Memory B cell (primary cell): ENCODE measurements around the gene MED8.

ENCODE experiments used
- ATAC-seq: fragments of 150-1000 bp; cut with Tn5 transposase; 2 replicates; pipeline ENCODE4 v1.10.0; 2021; ENCODE audit warnings: low read depth, mild to moderate bottlenecking, moderate library complexity
- DNase-seq, 2 donors: peaks; one replicate each; pipeline ENCODE4 v3.0.0; 2022; ENCODE audit warnings: low spot score in 2 of 2
- H3K27ac Mint-ChIP-seq: one replicate; pipeline ENCODE4 v1.8.0; 2022; ENCODE audit warnings: mild to moderate bottlenecking, moderate library complexity, mixed read lengths
- H3K27me3 Mint-ChIP-seq: one replicate; pipeline ENCODE4 v1.8.0; 2022; ENCODE audit warnings: mixed read lengths
- H3K36me3 Mint-ChIP-seq: one replicate; pipeline ENCODE4 v1.8.0; 2022; ENCODE audit warnings: mild to moderate bottlenecking, mixed read lengths
- H3K4me1 Mint-ChIP-seq: one replicate; pipeline ENCODE4 v1.8.0; 2022; ENCODE audit warnings: mixed read lengths
- H3K4me3 Mint-ChIP-seq: one replicate; pipeline ENCODE4 v1.8.0; 2022; ENCODE audit warnings: mild to moderate bottlenecking, moderate library complexity, mixed read lengths
- H3K9me3 Mint-ChIP-seq: one replicate; pipeline ENCODE4 v1.8.0; 2022; ENCODE audit warnings: mixed read lengths

MED8 gene

DNA sequence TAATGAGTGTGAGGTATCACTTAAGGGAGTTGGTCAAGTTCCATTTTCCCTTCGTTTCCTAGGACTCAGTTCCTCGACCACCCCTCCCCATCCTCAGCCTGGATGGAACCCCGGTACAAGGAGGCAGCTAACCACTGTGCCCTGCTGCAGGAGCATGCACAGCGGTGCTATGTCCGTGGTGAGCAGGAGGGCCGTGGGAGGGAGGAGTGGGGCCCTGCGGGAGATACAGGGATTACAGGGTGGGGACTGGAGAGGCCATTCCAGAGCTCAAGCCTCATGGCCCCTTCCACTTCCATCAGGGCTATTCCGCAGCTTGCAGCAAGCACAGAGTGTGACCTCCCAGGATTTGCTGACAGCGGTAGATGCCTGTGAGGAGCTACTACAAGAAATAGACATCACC lies 38.3 kb upstream of the MED8 start:
- no peak overlapping the region for H3K27ac Mint-ChIP-seq
- no peaks in the 10 kb centered on the region for H3K27me3 Mint-ChIP-seq
- peaks cover 39% of the 10 kb centered on the region for H3K36me3 Mint-ChIP-seq
- H3K4me3 Mint-ChIP-seq = no peak overlapping the region
- no peak for DNase-seq
- ATAC-seq = no peak
- no peaks in the 10 kb centered on the region for H3K9me3 Mint-ChIP-seq
- H3K4me1 Mint-ChIP-seq = peaks cover 5% of the 10 kb centered on the region

- Mint-ChIP-seq H3K27ac (no peak overlapping the region), H3K4me1 (peaks cover 5% of the 10 kb centered on the region), H3K36me3 (peaks cover 42% of the 10 kb centered on the region), H3K27me3 (no peaks in the 10 kb centered on the region), H3K4me3 (no peak overlapping the region), H3K9me3 (no peaks in the 10 kb centered on the region)
- no peak for DNase-seq
- no peak for ATAC-seq
These were observed 37.9 kb upstream of the MED8 start for GRCh38 chr1:43427524-43427923.

GRCh38 chr1:43426221-43426620 lies 36.6 kb upstream of the MED8 start:
- H3K27ac Mint-ChIP-seq = no peak overlapping the region
- no peaks in the 10 kb centered on the region for H3K27me3 Mint-ChIP-seq
- peaks cover 5% of the 10 kb centered on the region for H3K4me1 Mint-ChIP-seq
- no peak overlapping the region for H3K4me3 Mint-ChIP-seq
- ATAC-seq = no peak
- no peaks in the 10 kb centered on the region for H3K9me3 Mint-ChIP-seq
- H3K36me3 Mint-ChIP-seq = peaks cover 39% of the 10 kb centered on the region
- no peak for DNase-seq

DNA sequence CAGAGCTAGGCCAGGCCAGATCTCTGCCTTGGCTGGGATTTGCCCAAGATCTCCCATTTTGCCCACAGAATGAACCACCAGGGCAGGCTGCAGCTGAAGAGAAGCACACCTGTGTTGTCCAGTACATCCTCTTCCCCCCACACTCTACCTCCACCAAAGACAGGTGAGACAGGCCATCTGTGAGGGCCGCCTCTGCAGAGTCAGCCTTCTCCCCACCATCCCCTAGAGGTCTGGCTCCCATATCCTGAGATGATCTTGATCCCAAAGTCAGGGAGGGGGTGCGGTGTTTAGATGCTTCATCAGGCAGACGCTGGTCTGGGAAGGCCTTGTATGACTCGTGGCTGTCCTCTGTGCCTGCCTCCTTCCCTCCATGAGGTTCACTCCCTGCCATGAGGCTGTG lies 35.4 kb upstream of the MED8 start:
- peaks cover 40% of the 10 kb centered on the region for H3K36me3 Mint-ChIP-seq
- ATAC-seq (no peak), DNase-seq (no peak)
- no peak overlapping the region for H3K4me3 Mint-ChIP-seq
- peaks cover 5% of the 10 kb centered on the region for H3K4me1 Mint-ChIP-seq
- H3K27me3 Mint-ChIP-seq = no peaks in the 10 kb centered on the region
- no peaks in the 10 kb centered on the region for H3K9me3 Mint-ChIP-seq
- no peak overlapping the region for H3K27ac Mint-ChIP-seq

- no peak overlapping the region for H3K4me3 Mint-ChIP-seq
- DNase-seq = no peak
- H3K4me1 Mint-ChIP-seq = peaks cover 5% of the 10 kb centered on the region
- H3K36me3 Mint-ChIP-seq = peaks cover 36% of the 10 kb centered on the region
- H3K27me3 Mint-ChIP-seq = no peaks in the 10 kb centered on the region
- peak overlapping the region; percentile 49 for H3K27ac Mint-ChIP-seq
- H3K9me3 Mint-ChIP-seq = no peaks in the 10 kb centered on the region
- ATAC-seq = no peak
These were observed 34.3 kb upstream of the MED8 start for GRCh38 chr1:43423672-43424550.

GRCh38 chr1:43422995-43423671 lies 33.5 kb upstream of the MED8 start:
- DNase-seq (no peak), ATAC-seq (no peak)
- Mint-ChIP-seq H3K27ac (peak overlapping the region; percentile 49), H3K36me3 (peaks cover 36% of the 10 kb centered on the region), H3K4me3 (no peak overlapping the region), H3K27me3 (no peaks in the 10 kb centered on the region), H3K9me3 (no peaks in the 10 kb centered on the region), H3K4me1 (peaks cover 5% of the 10 kb centered on the region)

GRCh38 chr1:43421976-43422750 lies 32.6 kb upstream of the MED8 start:
- Mint-ChIP-seq H3K4me1 (peaks cover 5% of the 10 kb centered on the region), H3K36me3 (peaks cover 34% of the 10 kb centered on the region), H3K27ac (peak overlapping the region; percentile 72), H3K27me3 (no peaks in the 10 kb centered on the region), H3K9me3 (no peaks in the 10 kb centered on the region), H3K4me3 (no peak overlapping the region)
- no peak for ATAC-seq
- DNase-seq = no peak

- peaks cover 26% of the 10 kb centered on the region for H3K36me3 Mint-ChIP-seq
- no peaks in the 10 kb centered on the region for H3K27me3 Mint-ChIP-seq
- H3K4me1 Mint-ChIP-seq = peaks cover 5% of the 10 kb centered on the region
- no peak overlapping the region for H3K4me3 Mint-ChIP-seq
- no peaks in the 10 kb centered on the region for H3K9me3 Mint-ChIP-seq
- ATAC-seq (no peak), DNase-seq (no peak)
- no peak overlapping the region for H3K27ac Mint-ChIP-seq
These were observed 31.8 kb upstream of the MED8 start for GRCh38 chr1:43421396-43421795.

- Mint-ChIP-seq H3K9me3 (no peaks in the 10 kb centered on the region), H3K36me3 (peaks cover 24% of the 10 kb centered on the region), H3K27ac (no peak overlapping the region), H3K27me3 (no peaks in the 10 kb centered on the region), H3K4me3 (no peak overlapping the region), H3K4me1 (peaks cover 5% of the 10 kb centered on the region)
- DNase-seq = no peak
- ATAC-seq = no peak
These were observed 31.3 kb upstream of the MED8 start for GRCh38 chr1:43420874-43421273.

DNA sequence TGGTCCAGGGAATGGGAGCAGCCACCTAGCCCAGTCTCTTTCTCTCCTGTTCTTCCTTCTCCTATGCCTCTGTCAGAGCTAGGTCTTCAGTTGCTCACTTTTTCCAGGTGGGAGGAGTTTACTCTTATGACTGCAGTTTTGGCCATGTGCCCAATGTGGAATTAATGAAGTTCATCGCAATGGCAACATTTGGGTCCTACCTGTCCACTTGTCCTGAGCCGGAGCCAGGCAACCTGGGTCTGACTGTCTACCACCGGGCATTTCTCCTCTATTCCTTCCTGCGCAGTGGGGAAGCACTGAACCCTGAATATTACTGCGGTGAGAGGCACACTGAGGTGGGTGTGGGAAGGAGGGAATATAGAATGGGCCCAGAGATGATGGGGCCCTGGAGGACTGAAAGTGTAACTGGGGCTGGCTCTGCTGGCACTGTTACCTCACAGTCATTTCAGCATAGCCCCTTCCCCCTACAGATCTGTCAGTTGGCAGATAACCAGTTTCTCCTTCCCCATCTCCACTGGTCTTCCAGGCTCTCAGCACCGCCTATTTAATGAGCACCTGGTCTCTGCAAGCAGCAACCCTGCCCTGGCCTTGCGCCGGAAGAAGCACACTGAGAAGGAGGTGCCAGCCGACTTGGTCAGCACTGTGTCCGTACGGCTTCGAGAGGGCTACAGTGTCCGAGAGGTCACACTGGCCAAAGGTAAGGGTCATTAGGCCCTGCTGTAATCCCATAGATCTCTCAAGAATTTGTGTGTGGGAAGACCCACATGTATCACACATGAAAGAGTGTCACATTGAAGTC lies 30.2 kb upstream of the MED8 start:
- H3K4me3 Mint-ChIP-seq = no peak overlapping the region
- H3K27ac Mint-ChIP-seq = no peak overlapping the region
- no peak for DNase-seq
- peaks cover 26% of the 10 kb centered on the region for H3K36me3 Mint-ChIP-seq
- no peaks in the 10 kb centered on the region for H3K27me3 Mint-ChIP-seq
- H3K9me3 Mint-ChIP-seq = no peaks in the 10 kb centered on the region
- no peak for ATAC-seq
- peaks cover 5% of the 10 kb centered on the region for H3K4me1 Mint-ChIP-seq

DNA sequence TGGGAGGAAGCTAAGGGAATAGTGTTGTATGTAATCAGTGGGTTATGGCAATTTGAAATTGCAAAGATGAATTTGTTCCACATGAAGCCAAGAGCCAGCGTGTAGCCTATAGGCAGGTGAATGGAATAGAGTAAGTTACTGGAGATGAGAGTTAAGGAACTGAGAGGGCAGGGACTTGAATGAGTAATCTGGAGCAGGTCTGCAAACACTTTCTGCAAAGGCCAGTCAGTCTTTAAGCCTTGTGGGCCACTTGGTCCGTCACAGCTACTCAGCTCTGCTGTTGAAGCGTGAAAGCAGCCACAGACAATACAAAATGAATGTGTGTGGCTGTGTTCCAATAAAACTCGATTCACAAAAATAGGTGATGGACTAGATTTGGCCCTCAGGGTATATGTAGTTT lies 29.3 kb upstream of the MED8 start:
- H3K4me3 Mint-ChIP-seq = no peak overlapping the region
- H3K36me3 Mint-ChIP-seq = peaks cover 25% of the 10 kb centered on the region
- H3K9me3 Mint-ChIP-seq = no peaks in the 10 kb centered on the region
- peaks cover 7% of the 10 kb centered on the region for H3K4me1 Mint-ChIP-seq
- DNase-seq = no peak
- H3K27me3 Mint-ChIP-seq = no peaks in the 10 kb centered on the region
- H3K27ac Mint-ChIP-seq = no peak overlapping the region
- ATAC-seq = no peak

- Mint-ChIP-seq H3K27me3 (no peaks in the 10 kb centered on the region), H3K9me3 (no peaks in the 10 kb centered on the region), H3K36me3 (peaks cover 15% of the 10 kb centered on the region), H3K4me1 (peaks cover 2% of the 10 kb centered on the region), H3K4me3 (no peak overlapping the region), H3K27ac (no peak overlapping the region)
- DNase-seq = no peak
- no peak for ATAC-seq
These were observed 26.3 kb upstream of the MED8 start for GRCh38 chr1:43415901-43416300.

DNA sequence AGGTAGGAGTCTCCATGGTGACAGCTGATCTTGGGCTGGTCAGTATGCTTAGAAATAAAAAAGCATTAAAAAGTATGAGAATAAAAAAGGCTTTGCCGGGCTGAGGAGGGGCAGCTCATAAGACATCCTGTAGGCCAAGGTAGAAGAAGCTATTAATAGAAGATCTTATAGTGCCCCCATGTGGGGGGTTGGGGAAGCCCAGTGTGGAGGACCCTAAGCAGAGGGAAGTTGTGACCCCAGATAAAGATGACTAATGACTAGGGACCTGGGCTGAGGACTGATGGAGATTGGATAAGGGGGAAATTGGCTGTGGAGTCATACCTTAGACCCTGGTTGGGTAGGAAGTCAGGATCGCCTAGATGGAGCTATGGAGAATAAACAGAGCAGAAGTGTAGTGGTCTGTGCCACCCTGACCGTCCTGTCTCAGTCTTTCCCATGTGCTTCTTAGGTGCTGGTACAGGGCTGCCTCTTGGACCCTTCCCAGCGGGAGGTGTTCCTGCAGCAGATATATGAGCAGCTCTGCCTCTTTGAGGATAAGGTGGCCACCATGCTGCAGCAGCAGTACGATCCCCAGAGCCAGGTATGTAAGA lies 25.1 kb upstream of the MED8 start:
- DNase-seq (peak; percentile 66 to 67), ATAC-seq (peak; percentile 99)
- H3K4me1 Mint-ChIP-seq = peaks cover 2% of the 10 kb centered on the region
- H3K27me3 Mint-ChIP-seq = no peaks in the 10 kb centered on the region
- no peak overlapping the region for H3K4me3 Mint-ChIP-seq
- no peak overlapping the region for H3K27ac Mint-ChIP-seq
- H3K36me3 Mint-ChIP-seq = peaks cover 15% of the 10 kb centered on the region
- no peaks in the 10 kb centered on the region for H3K9me3 Mint-ChIP-seq
